NCI-H82 treated with DMSO at 0.1 percent for 48 hours (cell line): ENCODE measurements around the gene MAML2.
"Not testable (repeated sequence)": the region's sequence is repeated elsewhere in the genome, so short reads cannot be mapped to it uniquely, and the experiment has no call there.

ENCODE experiments used
- DNase-seq: peaks from one replicate; lab custom pipeline; 2025; ENCODE audit not compliant: unreplicated experiment; lab: John Stamatoyannopoulos, UW

Gene MAML2

DNA sequence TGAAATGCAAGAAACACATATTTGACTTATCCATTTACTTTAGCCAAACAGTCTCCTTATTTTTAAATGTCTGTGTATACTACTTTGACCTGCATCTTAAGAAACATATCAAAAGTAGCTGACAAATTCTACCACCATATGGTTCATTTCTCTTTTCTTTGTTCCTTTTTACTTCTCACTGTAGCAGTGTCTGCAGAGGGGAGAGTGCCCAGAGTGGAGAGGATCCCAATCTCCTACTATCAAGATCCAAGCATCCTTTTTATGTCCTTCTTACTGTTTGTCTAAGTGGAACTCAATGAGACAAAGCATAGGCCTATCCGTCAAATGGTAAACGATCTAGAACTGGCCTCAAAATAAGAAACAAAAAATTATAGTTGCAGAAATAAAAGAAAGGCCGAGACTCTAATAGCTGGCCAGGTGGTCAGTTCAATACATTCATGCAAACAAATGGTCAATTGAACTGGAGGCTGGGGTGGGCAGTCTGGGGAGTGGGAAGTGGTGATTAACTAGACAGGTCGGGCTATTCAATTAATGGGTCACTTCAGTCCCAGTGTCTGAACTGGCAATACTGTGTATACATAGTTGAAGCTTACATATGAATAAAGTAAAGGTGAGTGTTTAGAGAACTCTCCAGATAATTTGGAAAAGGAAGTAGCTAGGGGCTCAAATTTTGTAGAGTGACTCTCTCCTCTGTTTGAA is 149.1 kb downstream of the MAML2 start:
- no peak for DNase-seq

DNA sequence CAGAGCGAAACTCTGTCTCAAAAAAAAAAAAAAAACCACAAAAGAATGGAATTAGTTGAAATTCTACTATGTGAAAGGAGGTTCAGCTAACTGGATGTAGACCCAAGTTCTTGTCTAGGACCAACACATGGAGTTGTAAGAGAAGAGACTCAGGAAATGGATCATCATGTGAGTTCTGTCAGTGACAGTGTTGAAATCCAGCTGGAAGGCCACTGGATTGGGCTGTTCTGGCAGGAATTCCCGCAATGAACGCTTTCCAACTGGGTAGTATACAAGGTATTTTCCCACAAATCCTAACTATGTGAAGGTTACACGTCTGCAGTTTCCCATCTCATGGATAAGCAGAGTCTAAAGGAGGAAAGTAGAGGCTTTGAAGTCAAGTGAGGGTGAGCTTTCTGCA is 151.2 kb downstream of the MAML2 start:
- no peak for DNase-seq

DNA sequence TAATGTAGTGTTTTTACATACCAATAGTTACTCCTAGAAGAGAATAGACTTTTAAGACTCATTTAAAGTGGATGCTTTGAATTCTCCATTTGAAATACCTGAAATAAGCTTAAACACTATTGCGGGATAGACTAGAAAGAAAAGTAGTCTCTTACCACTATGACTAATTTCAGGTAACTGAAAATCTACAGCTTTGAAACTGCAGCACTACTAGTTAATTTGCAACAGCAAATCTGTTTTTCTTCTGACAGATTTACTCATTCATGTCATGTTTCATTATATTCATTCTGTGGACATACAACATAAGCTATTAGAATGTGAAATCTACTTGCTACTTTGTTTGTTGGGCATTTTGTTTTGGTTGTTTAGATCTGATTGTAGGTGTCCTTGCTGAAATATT is 153.6 kb downstream of the MAML2 start:
- DNase-seq, result no peak

DNA sequence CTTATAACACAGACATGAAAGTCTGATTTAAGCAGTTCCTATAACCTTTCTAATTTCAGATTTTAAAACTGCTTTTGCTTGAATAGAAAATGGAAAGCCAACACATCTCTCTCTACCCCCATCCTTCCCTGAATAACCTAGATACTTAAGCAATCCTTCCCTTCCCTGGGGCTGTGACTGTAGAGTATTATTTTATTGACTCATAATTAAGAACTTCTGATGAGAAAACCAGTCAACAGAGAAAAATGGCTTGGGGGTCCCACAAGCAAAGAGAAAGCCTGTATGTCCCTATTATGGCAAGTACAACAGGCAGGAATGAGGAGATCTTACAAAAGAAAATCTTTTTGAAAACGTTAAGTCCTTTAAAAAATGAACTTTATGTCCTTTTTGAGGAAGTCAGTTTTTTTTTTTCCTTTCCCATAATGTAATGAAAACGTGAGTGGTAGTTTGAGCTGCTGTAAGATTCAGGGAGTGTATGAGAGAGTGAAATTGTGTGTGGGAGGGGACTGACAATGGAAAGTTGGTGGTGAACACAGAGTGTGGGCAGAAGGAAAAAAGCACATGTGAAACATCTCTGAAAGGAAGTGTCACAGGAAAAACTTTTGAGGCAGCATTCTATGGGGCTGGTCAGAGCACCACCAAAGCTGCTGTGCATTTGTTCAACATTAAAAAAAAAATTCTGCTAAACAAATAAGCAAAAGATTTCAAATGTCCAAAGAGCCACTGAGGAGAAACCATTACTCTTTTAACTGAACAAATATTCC is 154.6 kb downstream of the MAML2 start:
- no peak for DNase-seq

DNA sequence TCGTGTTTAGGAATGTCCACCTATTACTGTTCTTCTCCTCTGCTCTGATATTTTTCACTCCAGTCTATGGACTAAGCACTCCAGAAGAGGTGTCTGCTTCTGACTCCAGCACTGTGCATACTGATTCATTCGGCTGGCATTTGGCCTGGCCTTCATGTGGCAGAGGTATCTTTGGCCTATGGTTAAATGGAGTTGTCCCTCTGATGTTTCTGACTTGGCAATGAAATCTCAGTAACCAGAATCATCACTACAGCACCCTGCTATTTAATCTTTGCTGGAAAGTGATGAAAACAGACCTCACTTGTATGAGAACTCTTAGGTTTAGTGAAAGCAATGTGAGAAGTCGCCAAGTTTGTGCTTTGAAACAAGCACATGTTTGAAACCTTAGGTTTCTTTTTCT is 155.2 kb downstream of the MAML2 start:
- DNase-seq, result no peak

DNA sequence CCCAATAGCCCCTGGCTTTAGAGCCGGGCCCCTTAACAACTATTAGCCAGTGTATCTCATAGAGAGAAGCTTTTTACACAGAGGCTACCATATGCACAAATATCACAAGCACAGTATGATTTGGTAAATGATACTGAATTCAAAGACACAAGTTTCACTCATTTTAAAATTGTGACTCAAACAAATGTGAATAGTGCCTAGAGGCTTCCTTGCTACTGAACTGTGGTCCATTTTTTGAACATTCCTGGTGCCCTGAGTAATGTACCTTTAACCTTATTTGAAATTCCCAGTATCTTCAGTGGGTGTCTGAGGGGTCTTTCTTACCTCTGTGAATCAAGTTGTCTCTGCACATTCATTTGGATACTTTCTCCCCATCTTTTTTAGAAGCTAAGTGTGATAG is 156.2 kb downstream of the MAML2 start:
- DNase-seq, result no peak

DNA sequence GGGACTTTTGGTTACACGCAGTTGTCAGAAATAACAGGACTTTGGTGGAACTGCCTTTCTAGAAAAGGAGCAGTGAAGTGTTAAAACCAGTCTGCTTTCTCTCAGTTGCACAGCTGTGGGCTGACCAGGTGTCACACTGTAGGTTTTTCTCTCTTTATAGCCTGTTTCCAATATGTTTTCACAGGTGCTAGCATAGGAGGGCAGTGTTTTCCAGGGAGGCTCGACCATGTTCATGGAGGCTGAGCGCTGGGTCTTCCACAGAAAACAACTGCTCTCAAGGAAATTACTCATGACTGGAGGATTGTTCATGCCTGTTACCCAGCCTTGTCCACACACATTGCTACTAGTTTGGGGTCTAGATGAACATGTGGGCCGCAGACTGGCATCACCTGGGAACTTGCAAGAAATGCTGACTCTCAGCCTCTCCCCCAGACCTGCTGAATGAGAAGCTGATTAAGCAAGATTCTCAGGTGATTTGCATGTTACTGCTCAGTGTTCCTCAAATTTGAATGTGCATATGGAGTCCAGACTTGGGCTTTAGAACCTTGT is 157.7 kb downstream of the MAML2 start:
- DNase-seq, result no peak

DNA sequence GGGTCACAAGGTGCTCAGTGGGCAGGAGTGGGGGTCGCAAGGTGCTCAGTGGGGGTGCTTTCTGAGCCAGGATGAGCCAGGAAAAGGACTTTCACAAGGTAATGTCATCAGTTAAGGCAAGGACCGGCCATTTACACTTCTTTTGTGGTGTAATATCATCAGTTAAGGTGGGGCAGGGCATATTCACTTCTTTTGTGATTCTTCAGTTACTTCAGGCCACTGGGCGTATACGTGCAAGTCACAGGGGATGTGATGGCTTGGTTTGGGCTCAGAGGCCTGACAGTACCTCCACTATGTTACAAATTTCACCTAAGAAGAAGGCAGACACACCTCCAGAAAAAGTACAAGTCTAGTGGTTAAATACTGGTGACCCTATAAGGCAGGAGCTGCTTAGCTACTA is 162.1 kb downstream of the MAML2 start:
- DNase-seq, result not testable (repeated sequence)

DNA sequence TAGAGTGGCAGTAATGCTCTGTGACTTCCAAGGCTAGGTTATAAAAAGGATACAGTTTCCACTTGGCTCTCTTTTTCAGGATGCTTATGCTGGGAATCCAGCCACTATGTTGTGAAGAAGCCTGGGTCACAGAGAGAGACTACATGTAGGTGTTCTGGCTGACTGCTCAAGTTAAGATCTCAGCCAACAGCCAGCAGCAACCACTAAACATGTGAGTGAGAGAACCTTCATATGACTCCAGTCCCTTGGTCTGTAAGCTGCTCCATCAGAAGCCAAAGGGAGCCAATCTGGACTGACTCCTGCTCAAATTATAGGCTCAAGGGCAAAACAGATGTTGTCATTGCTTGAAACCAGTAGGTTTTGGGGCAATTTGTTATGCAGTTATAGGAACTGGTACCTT is 162.7 kb downstream of the MAML2 start:
- DNase-seq, result no peak

DNA sequence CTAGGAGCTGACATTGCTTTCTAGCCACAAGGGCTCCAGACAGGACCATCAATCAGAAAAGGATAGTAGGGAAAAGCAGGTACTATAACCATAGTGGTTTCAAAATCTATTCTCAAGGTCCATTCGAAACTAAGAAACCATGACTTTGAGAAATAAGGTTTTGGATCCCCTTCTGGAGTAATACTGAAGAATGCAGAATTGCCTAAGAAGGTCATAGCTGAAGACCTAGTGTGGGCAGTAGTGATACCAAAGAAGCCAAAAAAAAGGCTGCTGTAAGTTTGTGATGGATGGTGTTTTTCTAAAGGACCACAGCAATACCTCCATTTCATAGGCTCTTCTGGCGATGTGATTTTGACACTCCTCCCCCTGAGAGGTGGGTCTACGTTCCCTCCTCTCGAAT is 163.1 kb downstream of the MAML2 start:
- no peak for DNase-seq

DNA sequence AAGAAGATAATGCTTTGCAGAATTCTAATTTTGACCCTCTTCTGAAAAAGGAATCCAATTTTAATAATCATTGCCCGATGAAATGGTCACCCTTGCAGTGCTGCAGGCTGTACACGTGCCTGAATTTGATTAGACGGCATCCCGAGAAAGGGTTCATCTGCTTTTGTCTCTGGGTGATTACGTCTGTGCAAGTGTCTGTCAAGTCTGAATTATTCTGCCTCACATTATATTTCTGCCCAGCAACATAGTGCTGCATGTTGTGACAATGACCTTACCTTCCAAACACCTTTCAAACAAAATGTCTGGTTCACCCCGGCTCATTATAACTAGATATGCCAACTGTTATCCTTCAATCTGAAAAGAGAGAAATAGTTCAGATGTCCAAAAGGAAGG is 164.1 kb downstream of the MAML2 start:
- no peak for DNase-seq

DNA sequence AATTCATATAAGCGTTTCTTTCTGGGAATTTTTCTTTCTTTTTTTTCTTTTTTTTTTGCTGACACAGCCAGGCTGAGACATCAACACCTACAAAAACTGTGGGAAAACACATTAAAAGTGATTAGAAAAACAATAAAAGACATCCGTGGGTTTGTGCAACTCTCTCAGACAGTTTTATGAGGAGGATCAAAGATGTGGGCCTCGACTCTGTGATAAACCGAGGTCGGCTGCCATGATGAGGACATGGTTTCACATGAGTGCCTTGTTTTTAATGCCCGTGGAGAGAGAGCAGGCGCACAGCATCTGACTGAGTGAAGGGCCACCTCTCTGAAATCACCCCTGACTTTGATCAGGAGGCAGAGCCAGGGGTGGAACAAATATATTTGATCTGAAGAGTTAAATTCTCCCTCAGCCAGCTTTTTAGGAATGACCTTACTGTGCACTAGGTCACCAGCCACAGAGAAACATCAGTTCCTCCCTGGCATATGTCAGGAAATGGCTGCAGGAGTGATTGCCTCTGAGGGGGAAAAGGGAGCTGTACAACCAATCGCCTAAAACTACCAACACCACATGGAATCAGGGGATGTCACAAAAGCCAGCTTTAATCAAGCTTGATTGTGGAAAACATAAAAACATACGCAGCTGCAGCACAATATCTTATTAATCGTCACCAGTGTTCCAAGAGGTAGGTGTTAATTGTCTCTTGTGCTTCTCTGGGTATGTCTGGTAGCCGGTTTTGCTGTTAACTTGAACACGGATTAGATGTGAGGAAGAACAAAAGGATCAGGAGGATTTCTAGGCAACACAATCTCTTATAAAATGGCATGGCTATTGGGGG is 164.7 kb downstream of the MAML2 start:
- DNase-seq, result no peak

DNA sequence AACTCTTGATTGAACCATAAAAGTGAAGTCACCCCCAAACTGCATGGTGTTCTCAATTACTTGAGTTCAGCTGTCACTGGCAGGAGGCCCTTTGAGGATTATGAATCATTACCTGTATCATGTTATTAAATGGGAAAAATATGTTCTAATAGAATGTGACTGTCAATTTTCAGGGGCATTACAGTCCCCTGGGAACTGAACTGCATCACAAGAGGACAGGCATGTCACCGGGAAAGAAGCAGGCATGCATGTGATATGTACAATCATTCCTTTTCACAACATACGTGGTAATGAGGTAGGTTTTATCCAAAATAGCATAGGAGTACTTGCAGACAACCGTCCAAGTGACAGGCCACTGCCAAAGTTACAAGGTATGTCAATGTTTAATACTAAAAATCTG is 165.8 kb downstream of the MAML2 start:
- no peak for DNase-seq

DNA sequence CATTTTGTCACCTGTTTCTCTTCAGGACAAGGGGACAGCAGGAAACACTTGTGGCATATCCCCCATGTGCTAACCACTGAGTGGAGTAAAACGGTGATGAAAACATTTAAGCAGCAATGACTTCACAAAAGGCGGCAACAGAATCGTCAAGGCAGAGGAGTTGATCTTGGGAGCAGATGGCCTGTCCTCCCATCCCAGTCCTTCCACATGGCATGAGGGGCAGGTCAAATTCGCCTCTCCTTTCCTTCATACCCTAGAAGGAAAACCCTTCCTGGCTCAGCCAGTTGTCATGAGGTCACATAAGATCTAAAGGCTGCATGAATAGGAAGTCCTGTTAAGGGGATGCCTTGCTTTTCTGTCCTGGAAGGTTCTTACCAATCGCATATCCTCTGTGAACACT is 169.1 kb downstream of the MAML2 start:
- no peak for DNase-seq

DNA sequence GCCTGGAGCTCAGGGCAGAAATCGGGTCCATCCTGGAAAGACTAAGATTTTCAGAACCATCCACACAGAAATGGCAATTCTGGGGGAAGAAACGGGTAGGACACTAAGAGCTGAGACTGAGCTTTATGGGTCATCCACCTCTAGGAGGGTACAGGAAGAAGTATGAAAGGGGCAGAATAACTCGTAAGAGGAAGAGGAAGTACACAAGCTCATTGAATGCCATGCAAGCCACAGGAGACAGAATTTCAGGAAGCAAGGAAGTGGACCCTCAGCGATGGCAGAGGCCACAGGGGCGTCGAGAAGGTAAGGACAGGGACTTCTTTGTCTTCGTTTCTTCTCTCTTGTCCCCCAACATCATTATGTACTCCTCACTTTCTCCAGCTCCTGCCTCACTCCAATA is 169.6 kb downstream of the MAML2 start:
- DNase-seq, result no peak

DNA sequence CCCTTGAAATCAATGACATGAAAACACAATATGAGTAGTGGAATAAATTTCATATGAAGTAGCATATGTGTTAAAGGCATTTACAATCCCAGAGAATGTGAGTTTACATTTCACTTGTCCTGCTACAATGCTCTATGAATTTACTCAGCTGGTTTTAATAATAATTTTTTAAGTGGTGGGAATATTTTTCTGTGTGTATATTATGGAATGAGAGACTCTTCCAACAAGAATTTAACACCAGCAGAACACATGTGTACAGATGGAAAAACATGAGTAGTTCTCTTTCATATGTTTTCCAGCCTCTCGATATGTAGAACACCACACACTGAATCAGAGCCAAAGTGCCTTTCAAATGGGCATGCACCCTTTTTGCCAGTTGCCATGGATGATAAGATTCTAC is 170.4 kb downstream of the MAML2 start:
- no peak for DNase-seq

DNA sequence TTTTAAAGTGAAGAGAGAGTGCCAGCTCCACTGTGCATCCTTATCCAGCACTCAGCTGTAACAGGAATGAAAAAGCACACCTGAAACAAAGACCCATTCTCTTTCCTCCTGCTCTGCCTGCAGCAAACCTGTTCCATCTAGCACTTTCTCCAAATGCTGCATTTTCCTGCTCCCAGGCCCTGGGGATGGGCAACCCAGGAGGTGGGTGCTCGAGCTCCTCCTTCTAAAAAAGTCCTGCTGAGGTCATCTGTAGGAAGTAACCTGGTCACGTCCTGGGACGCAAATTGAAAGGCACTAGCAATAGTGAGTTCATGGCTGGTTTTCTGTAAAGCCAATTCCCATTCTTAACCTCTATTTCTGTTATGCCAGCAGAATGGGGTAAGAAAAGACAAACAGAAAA is 173.7 kb downstream of the MAML2 start:
- DNase-seq, result no peak

DNA sequence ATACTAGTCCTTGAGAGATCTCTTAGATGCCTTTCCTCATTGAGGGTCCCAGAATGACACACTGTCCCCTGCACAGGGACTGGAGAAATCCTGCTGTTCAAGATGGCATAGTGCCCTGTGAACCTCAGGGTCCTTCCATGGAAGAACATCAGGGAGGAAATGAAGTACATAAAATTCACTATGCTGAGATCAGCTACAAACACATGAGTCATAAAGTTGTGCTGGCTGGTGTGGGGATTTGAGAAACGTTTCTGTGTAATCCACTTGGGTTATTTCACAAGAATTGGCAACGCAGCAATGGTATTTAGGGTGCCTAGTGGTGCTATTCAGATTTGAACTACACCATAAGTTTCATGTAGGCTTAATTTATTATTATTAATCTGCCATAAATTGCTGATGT is 174.4 kb downstream of the MAML2 start:
- no peak for DNase-seq

DNA sequence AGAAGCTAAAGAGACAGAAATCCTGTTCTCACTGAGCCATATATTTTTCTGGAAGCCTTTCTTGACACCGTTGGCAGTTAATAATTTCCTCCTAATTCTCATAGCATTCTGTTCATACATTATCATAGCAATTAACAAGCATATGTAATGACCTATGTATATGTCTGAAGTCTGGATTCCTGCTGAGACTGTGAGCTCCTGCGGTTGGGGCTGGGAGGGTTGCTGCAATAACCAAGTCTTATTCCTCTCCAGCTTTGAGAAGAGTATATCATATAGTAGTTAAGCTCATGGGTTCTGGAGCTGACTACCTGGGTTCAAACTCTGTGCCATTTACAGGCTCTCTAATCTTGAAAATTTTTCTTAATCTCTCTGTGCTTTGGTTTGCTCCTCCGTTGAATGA is 175.2 kb downstream of the MAML2 start:
- no peak for DNase-seq

DNA sequence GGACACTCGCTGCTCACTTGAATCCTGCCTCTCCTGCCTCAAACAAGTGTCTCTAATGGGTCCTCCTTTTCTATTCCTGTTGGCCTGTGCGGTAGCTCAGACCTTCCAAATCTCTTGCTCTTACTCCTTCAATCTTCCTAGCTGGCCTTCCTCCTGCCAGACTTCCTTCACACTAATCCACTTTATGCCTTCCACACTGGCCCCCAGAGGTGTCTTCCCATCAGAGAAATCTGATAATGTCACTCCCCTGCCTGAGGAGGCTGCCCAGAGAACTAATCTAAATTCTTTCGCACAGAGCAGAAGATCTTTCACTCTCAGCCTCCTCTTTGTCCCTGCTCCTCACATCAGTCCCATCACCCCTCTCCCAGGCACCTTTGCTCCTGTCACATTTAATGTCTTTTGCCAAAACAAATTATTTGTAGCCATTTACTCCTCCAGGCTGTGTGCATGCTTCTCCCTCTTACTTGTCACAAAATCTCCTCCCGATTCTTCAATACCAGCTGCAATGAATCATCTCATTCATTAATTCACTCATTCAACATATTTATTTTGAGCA is 175.7 kb downstream of the MAML2 start:
- peak; percentile 86 for DNase-seq

DNA sequence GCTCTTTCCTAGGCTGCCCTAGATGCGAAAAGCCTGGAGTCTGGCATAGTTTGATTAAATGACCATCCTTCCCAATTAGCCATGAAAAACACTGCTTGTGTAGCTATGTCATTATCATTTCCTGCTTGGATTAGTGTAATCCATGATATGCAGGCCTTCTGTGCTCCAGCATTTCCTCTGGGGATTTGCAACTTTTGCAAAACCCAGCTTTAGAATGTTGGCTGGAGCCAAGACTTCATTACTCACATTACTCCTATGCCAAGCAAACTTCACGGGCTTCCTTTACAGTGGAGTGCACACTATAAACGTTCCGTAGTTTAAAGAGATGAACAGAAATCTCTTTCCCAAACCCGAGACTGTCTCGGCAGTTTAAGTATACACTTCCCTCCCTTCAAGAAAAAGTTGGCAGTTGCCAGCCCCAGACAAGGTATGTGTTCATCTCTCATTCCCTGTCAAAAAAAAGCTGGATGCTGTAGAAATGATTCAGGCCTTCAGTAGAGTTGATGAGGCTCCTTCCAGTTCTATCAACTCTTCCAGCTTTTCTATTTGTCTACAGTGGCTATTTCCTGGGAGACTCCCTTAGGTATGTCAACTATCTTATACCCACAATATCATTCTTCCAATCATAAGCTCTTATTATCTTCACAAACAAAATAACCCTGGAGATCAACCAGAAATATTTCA is 180.0 kb downstream of the MAML2 start:
- DNase-seq, result peak; percentile 32
